ENCODE measurements around the gene APOL5. TPM values are rescaled to one million over a fixed set of nuclear protein-coding genes. Genes with fewer than 3 reads are reported as not detected.
"Not testable (repeated sequence)": the region's sequence is repeated elsewhere in the genome, so short reads cannot be mapped to it uniquely, and the experiment has no call there.

Gene APOL5
- total RNA-seq, 1 donor from 2014 or later, result not detected

GRCh38 chr22:35695202-35695601, 22.5 kb upstream of the APOL5 start:
- no peak overlapping the region for H3K4me3 ChIP-seq (ENCODE audit: low read depth, low read length)
- no peak for DNase-seq (ENCODE audit: low read depth)
- no peak for TF ChIP-seq CTCF (conservative IDR thresholded peaks at IDR 0.05; ENCODE audit: low read depth, low read length)

GRCh38 chr22:35697142-35697541, 20.5 kb upstream of the APOL5 start:
- no peak for DNase-seq (ENCODE audit: low read depth)
- no peak overlapping the region for H3K4me3 ChIP-seq (ENCODE audit: low read depth, low read length)
- no peak for TF ChIP-seq CTCF (conservative IDR thresholded peaks at IDR 0.05; ENCODE audit: low read depth, low read length)

GRCh38 chr22:35699852-35700251, 17.8 kb upstream of the APOL5 start:
- not testable (repeated sequence) for H3K4me3 ChIP-seq (ENCODE audit: low read depth, low read length); DNase-seq (ENCODE audit: low read depth)

GRCh38 chr22:35703861-35704584, 13.6 kb upstream of the APOL5 start:
- TF ChIP-seq CTCF (conservative IDR thresholded peaks at IDR 0.05; ENCODE audit: low read depth, low read length), result no peak
- DNase-seq (ENCODE audit: low read depth), result no peak
- H3K4me3 ChIP-seq (ENCODE audit: low read depth, low read length), result no peak overlapping the region

- no peak for DNase-seq (ENCODE audit: low read depth)
- H3K4me3 ChIP-seq (ENCODE audit: low read depth, low read length), result no peak overlapping the region
- TF ChIP-seq CTCF (conservative IDR thresholded peaks at IDR 0.05; ENCODE audit: low read depth, low read length), result no peak
Measured at GRCh38 chr22:35705141-35705540, 12.5 kb upstream of the APOL5 start.

- TF ChIP-seq CTCF (conservative IDR thresholded peaks at IDR 0.05; ENCODE audit: low read depth, low read length), result no peak
- no peak overlapping the region for H3K4me3 ChIP-seq (ENCODE audit: low read depth, low read length)
- no peak for DNase-seq (ENCODE audit: low read depth)
Measured at GRCh38 chr22:35708453-35708852, 9.2 kb upstream of the APOL5 start.

- no peak for TF ChIP-seq CTCF (conservative IDR thresholded peaks at IDR 0.05; ENCODE audit: low read depth, low read length)
- no peak for DNase-seq (ENCODE audit: low read depth)
- H3K4me3 ChIP-seq (ENCODE audit: low read depth, low read length), result no peak overlapping the region
Measured at GRCh38 chr22:35708917-35709316, 8.8 kb upstream of the APOL5 start.
